Hematopoietic multipotent progenitor cell treated with erythropoietin and hydrocortisone succinate and interleukin-3 and kit ligand, for 4 days (in vitro differentiated cells): ENCODE measurements around the gene SH3PXD2A.
"Not testable (repeated sequence)": the region's sequence is repeated elsewhere in the genome, so short reads cannot be mapped to it uniquely, and the experiment has no call there.

Experiments used
- DNase-seq: peaks from one replicate; pipeline ENCODE4 v3.0.0-alpha.2; 2015

SH3PXD2A gene

DNA sequence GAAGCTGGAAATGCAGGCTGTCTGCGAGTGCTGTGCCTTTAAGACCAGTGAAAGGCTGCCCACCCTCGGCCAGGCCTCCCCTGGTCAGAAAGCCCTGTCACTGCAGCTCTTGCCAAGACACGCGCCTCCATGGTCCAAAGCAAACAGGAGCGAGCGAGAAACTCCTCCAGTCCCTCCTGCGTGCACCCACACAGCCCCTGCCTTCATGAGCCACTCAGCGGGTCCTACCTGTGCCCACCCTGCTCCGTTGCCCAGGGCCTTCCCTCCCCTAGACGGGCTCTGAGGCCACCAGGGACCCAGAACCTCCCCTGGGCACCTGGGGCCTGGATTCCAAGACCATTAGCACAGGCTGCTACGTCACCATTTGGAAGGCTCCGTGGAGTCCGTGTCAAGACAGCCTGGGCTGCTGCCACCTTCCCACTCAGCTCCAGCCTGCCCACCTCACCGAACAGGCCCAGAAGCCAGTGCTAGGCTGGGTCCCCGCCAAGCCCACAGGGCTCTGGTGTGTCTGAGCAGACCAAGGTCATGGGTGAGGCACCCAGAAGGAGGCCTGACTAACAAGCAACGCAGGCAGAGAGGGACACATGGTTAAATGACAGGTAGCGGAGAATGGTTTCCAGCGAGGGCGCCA, 217.3 kb downstream of the SH3PXD2A start:
- DNase-seq = no peak

DNA sequence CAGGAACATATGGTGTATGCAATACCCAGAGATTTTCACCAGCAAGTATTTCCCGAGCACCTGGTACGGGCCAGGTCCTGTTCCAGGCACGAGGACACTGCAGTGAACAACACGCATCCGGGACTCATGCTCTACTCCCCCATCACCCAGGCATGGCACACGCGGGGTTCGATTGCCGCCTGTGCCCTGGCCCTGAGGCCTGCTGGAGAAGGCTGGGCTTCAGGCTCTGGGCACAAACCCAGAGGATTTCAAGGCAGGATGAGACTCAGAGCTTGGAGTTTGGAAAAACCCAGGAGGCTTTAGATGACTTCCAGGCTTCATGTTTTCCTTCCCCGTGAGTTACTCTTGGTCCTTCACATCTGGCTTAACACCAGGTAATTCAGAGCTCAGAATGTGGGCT, 218.4 kb downstream of the SH3PXD2A start:
- DNase-seq = no peak

DNA sequence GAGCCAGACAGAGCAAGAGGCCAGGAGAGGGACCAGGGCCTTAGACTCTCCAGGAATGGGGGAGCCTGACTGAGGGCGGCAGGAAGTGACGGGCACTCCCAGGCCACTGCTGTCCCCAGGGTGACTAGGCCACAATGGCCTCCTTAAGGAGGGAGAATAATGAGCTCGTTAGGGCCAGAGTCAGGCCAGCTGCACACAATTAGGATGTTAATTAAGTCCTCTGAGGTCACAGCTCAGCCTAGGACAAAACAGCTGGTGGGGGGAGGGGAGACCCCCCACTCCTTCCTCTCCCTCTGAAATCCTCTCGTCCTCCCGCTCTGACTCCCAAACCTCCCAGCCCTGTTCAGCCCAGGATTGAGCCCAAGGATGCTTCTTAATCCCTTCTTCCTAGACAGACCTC, 218.9 kb downstream of the SH3PXD2A start:
- DNase-seq = no peak

DNA sequence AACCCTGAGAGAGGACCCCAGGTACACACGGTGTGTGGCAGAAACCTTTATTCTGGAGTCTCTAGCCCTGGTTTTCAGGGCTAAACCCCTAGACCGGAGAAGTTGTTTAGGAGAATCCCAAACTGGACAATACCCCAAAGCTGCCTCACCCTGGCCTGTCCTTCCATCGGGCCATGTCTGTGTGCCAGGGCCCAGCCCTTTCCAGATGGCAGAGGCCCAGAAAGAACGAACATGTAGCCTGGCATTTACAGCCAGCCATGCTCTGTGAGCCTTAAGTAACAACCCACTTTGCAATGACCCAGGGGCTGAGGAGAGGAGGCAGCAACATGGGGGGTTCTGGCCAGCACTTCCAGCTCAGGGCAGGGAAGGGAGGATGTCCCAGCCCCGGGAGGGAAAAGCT, 219.8 kb downstream of the SH3PXD2A start:
- no peak for DNase-seq

DNA sequence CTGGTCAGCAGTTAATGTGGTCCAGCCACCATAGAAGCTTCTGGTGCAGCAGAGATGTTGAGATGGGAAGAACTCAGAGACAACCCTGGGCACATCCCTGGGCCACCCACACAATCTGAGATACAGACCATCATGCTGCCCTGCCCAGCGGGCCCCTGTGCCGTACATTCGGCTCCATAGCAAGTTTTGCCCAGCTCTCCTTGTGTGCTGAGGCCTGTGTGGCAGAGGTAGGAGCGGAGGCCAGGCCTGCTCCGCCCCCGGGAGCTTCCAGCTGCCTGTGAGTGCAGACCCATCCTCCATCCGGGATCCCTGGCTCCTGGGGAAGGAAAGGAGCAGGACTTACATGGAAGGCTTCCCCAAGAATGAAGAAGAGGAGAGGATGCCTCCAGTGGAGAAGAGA, 221.5 kb downstream of the SH3PXD2A start:
- no peak for DNase-seq

DNA sequence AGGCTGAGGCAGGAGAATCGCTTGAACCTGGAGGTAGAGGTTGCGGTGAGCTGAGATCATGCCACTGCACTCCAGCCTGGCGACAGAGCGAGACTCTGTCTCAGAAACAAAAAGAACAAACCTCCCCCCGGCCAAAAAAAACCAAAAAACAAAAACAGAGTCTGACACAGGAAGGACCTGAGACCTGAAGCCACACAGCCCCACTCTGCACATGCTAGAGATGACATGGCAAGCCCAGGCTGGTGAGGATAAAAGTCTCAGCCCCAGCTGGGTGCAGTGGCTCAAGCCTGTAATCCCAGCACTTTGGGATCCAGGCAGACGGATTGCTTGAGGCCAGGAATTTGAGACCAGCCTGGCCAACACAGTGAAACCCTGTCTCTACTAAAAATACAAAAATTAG, 222.5 kb downstream of the SH3PXD2A start:
- DNase-seq = not testable (repeated sequence)

DNA sequence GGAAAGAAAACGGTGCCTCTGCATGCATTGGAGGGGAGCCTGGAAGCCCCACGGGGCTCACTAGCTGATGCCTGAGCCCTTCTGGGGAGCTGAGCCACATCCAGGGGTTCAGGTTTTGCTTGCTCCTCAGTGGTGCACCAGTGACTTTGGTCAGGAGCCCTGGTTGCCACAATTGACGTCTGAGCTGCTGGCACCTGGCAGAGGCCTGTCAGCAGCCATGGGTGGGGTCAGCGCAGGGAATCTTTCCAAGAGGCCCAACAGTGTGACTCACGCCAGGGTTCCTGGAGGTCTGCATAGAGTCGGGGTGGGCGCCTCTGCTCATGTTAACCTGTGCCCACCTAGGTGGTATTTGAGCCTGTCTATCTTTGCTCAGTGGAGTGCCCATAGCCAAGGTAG, 223.1 kb downstream of the SH3PXD2A start:
- DNase-seq = no peak

DNA sequence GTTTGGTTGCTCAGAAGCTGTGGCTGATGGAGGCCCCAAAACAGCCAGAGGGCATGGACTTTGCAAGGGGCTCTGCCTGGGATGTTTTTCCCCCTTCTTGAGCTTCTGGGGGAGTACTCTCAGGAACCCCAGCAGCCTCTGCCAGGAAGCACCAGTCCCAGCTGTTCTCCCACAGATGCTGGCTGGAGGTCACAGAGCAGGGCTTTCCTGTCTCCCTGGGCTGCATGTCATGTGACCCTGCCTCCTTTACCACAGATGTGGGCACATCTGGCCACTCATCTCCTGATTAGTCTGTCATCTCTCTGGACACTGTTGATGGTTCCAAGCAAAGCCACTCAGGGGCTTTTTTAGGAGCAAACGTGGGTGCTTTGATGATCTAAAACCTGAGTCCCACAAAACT, 225.2 kb downstream of the SH3PXD2A start:
- DNase-seq = peak; percentile 30

DNA sequence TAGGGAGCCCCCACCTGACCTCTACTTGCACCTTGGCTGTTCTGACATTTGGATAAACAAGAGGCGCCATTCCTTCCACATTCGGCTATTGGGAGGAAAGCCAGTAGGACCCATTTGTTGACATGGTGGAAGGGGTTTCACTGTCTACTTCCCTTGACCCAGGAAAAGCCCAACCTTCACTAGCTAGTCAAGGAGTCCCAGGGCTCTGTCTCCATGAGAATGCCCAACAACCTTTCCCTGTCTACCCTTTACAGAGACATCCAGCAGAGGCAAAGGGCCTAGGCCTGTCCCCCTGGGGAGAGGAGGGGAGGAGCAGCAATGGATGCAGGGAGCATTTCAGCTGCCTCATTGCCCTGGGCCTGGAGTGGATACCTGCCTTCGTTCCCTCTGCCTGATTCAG, 225.8 kb downstream of the SH3PXD2A start:
- DNase-seq = no peak

DNA sequence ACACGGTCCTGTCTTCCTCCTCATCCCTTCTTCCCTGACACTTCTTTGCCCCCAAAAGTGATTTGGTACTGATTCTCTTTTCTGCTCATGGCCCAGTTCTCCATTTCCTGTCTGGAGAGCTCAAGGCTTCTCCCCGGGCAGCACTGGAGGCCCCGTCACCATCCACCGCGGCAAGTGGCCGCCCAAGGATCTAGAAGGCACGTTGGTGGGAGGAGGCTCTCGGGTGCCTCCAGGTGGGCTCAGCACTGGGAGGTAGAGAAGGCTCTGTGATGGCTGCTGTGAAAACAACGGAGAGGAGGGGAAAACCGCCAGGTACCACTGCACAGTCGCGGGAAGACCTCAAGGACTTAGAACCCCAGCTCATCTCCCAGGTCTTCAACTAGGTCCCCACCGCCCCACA, 227.5 kb downstream of the SH3PXD2A start:
- DNase-seq = no peak

DNA sequence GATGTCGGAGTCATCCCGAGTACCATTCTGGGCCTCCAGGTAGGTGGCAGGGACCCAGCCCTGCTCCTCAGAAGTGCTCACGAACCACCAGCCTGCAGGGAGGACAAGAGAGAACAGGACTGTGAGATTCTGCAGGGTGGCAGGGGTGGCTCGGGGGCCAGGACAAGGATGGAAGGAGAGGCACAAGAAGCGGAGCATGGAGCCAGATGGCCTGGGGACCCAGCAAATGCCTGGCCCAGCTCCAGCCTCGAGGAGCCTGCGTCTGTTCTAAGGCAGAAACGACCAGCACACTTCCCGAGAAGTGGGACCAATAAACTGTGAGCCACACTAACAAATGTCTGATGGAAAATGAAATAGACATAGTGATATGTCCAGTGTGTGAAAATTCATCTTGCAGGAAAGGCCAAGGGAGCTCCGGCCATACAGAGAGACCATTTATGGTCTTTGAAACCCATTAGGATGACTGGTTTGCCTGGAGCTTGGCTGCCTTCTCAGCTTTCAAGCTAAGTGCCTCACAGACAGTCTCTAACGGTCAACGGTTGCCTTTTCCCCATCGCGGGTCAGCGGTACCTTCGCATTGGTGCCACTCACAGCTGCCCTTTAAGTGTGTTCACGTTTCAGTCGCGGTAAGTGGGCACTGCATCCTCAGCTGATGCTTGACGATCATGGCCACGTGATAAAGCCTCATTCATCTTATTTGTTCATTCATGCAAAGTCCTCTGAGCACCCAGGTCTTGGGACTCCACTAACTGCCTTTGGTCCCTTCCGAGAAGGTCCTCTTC, 228.1 kb downstream of the SH3PXD2A start:
- no peak for DNase-seq

DNA sequence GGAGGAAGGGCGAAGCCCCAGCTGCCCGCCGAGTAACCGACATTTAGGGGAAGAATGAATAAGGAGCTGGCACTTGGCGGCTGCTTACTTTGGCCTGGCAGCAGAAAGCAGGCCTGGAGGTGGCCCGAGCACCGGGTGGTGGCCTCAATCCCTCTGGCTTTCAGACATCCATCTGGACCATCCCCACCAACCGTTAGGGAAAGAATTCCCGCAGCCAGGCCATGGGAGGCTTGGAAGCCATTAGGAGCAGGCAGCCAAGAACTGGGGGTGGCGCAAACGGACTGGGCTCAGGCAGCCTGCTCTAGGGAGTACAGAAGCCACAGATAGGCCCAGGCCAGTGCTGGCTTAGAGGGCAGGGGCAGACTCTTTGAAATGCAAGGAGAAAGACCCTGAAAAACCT, 229.2 kb downstream of the SH3PXD2A start:
- no peak for DNase-seq

DNA sequence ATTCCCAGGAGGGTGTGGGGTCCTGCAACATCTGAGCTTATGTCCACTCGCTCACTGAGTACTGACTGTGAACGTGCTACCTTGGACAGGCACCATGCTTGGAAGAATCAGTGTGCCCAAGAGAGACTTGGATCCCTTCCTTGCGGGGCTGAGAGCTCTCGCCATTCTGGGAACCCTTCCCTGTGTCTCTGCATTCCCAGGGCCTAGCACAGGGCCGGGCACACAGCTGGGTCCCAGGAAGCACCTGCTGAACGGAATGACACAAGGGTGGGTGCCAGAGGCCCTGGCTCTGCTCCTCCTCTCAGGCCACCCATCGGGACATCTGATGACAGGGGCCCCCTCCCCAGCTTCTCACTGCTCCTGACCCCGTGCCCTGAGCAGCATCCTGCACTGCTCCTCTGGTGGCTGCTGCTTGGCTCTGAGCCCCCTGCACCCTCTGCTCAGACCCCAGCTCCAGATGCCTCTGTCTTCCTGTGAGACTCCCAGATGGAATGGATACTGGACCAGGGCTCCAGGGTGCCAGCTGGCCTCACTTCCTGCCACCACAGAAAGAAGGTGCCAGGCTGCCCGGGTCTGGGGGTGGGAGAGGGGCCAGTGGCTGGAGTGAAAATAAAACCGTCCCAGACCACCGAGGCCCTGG, 232.3 kb downstream of the SH3PXD2A start:
- DNase-seq = no peak

DNA sequence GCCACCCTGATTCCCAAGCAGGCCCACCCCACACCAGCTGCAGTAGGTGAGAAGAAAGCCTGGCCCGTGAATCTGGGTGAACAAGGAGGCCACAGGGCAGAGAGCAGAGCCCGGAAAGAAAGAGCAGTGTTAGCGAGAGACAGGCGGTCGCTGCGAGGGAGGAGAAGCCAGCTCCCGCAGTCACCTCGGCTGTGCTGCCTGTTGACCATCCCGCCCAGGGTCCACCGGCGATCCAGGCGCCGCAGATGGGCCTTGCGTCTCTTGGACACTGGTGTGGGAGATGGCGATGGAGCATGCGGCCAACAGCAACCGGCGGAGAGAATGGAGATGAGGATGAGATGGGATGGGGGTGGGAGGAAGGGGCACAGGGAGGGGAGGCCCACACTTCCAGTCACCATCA, 233.1 kb downstream of the SH3PXD2A start:
- no peak for DNase-seq

DNA sequence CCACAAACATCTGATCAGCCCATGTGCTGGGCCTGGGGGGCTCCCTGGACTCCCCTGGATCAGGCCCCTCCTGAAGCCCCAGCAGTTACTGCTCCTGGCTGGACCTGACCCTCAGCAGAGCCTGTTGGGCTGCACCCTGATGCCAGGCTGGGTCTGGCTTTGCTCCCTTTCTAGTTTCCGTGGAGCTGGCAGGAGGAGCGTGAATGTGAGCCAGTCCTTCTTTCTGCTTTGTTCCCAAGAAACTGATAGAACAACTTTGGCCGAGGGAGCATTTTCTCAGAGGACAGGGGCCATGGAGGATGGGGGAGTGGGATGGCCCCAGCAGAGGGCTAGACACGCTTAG, 233.6 kb downstream of the SH3PXD2A start:
- no peak for DNase-seq

DNA sequence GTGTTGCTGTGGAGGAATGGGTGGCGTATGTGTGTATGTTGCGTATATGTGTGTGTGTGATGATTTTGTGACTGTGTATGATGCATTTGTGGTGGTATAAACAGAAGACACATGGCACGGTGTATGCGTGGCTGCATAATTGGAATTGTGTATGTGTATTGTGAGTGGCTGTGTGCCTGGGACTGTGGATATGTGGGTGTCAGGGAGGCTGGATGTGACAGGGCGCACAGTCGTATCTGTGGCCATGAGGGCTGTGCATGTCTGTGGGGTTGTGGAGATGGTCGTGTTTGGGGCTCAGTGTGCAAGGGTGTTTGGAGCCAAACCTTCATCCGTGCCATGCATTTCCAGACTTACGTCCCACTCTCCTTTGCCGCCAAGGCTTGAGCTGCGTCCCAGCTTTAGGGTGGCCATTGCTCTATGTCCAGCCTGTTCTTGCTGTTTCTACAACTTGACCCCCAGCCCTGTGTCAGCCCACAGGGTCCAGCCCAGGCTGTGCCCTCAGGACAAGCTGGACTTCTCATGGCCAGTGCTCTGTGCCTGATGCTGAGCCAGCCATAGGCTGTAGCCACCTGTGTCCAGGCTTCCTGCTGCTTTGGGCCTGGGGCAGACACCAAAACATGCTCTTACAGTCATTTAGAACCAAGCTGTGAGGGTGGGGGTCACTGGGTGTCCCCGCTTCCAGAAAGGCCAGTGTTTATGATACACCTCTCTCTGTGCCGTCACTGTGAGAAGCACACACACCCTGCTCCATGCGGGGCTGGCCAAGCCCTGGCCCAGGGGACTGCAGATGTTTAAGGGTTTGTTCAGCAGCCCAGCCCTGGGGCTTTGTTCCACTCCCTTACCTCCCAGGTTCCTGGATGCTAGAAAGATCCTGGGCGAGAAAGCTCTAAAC, 234.2 kb downstream of the SH3PXD2A start:
- DNase-seq = no peak

DNA sequence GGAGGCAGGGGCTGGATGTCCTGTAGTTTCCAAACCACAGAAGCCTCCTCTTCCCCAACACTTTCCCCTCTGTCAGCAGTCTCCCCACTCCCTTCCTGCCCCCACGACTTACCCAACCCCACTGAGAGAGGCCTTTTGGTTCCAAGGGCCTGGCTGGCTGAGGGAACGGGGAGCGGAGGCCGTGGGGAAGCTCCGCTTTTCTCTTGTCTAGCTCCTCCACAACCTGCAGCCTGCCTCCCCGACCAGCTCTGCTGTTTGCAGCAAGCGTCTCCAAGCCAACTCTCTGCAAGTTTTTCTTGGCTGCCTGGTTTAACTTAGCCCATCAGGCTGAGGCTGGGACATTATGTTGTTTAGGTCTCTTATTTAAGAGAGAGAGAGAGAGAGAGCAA, 235.0 kb downstream of the SH3PXD2A start:
- DNase-seq = peak; percentile 30

DNA sequence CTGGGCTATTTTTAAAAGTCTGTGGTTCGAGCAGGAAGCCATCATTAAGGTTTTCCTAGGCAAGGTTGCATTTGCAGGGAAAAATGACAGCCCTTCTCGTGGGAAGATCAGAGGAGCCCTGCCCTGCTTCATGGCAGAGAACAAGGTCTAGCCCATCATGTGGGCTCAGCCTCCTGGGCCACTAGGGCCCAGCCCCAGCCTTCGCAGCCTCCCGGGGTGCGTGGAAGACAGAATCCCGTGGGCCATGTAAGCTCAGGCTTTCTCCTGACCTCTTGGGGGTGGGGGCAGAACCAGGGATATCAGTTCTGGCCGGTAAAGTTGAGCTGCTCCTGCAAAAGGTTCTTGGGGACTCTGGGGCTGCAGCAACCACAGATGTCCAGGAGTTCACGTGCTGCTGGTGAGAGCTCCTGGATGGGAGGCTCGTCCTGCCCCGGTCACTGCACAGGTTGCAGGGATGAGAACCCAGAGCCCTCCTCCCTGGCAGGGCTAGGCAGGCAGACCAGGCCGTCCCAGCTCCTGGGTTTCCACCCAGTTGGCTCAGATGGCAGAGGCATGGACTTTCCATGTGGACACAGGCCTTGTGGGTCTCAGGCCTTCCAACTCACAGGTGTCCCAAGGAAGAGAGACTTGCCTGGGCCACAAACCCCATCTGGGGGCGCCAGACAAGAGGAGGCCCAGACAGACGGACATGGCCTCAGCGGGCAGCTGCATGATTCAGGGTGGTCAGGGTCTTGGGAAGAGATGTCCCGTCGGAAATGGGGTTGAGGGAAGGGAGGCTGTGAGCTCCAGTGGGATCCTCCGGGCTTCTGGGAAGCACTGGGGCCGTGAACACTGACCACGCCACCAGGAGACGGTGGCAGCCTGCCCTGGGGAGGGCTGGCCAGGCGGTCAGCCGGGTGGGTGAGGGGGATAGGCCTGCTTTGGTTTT, 235.7 kb downstream of the SH3PXD2A start:
- no peak for DNase-seq

DNA sequence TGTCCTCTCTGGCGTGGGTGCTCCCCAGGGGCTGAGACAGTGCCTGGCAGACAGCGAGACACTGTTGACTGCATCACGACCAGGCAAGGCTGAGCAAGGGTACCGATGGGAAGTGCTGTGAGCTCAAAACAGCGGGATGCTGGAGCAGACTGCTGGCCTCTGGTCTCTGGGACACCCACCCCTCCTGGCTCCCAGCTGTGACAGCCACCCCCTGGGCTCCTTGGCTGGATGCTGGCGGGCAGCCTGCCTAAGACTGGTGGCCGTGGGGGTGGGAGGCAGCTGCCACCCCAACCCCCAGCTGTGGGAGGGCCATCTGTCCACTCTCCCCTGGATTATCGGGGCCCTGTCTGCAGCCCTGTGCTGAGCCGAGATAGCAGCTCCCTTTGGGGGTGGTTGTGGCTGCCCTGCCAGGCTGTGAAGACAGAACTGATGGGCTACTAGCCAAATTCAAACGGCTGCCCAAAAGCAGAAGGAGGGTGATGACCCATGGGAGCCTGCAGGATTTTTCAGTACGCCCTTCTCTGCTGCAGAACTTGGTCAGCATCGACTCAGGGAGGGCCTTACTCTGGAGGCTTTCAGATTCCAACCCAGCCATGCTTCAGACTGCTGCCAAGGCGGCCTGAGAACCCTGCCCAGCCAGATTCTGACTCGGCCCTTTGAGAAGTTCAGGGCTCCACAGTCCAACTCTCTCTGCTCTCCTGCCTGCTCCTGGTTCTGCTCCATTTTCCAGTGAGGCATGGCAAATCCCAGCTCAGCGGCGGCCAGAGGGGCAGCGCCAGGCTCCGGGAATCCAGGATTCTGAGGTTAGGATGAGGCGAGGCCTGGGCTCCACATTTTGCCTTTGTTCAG, 236.6 kb downstream of the SH3PXD2A start:
- peak; percentile 98 for DNase-seq

DNA sequence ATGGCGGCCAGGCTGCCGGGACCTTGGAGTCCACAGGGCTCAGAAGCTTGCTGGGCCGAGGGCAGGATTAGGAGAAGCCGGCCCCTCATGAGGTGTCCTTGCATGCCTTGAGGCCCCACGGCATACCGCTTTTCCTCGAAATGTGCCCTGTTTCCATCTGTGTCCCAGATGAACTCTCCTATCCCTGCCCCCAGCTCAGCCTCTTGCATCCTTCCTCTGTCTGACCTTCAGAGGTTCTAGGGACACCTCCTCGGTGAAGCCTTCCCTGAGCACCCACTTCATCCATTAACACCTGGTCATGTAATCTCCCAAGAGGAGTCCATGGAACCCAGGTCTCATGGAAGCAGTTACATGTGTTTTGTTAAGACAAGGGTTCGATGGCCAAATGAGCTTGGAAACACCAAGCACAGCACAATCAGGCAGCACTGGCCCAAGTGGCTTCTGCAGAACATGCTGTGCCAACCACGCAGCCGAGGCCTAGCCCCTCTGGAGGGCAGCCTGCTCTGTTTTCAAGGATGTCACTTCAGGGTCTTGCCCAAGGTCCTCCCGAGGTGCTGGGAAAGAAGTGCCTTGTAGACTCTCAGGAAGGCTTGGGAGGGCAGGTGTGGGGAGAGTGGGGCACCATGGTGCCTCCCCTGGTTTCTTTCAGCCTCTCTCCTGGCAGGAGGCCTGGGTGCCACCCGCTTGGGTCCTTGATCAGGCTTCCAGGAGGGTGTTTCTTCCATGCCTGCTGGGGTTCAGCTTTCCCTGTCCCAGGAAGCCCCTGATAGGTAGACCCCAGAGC, 237.6 kb downstream of the SH3PXD2A start:
- DNase-seq = no peak
